HG02973 (cell line): ENCODE results near the gene CYP3A5.
A peak's percentile ranks its signal among the peaks of the same experiment; 100 is the strongest.

Experiments
- ATAC-seq: cut with Tn5 transposase; IDR thresholded peaks from one replicate; pipeline ENCODE4 v1.9.1; 2021; ENCODE audit warnings: moderate library complexity; ENCODE audit not compliant: unreplicated experiment

The CYP3A5 gene

DNA sequence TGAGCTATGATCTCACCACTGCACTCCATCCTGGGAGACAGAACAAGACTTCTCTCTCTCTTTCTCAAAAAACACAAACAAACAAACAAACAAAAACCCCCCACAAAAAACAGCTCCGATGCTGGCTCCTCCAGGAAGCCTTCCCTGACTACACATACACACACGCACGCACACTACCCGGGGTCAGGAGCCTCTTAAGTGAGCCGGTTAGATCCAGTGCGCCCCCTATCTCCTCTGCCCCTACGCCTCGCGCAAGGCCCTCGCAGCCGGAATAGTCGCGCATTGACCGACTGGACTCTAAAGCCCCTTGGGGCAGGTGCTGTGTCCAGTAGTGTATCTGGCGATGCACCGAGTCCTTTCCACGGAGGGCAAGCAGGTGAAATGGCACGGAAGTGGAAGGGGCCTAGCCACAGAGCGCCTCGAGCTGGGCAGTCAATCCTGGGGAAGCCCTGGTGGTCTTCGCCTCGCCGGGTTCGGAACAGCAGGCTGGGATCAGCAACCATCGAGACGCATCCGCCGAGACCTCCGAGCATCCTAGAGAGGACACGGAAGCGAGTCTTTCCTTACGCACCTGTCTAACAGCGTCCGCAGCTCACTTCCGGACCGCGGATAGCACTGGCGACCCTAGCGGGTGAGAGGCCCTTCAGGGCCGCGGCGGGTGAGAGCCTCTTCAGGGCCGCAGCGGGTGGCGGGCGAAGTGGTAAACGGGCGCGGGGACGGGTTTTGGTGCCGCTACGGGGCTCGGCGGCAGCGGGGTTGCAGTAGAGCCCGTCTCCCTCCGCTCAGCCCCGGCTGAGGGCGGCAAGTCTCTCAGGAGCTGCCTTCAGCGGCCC, 63.2 kb downstream of the CYP3A5 start, which contains the start of gene ZSCAN25:
TSS of gene ZSCAN25 (plus strand) at position 588 of the 833 bp plus-strand sequence. CDS start 2,661 bp downstream, outside the sequence.
- ATAC-seq = peak; percentile 92

DNA sequence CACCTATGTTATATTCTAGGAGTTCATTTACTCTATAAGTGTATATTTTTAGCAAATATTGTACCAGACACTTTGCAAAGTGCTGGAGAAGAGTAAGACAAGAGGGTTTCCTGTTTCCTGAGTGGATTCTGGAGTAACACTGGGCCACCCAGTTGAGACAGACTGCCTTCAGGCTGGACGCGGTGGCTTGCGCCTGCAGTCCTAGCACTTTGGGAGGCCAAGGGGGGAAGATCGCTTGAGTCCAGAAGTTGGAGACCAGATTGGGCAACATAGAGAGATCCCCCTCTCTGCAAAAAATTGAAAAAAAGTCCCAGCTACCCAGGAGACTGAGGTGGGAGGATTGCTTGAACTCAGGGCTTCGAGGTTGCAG, 63.8 kb downstream of the CYP3A5 start:
- ATAC-seq = no peak

DNA sequence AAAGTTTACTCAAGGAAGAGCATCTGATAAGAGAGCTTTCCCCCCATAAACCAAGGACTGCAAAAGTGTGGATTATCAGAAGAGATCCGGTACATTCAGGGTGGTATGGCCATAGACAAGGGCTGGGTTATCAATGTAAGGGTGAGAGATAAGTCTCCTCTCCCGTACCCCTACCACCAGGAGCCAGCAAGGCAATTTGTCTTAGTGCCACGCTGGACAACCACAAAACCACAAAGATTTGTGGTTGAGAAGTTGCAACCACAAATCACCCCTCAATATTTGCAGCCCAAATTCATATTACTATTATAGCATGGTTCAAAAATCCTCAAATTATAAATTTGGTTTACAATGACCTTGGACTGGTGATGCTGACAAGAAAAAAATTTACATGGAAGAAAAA, 65.3 kb downstream of the CYP3A5 start:
- no peak for ATAC-seq

DNA sequence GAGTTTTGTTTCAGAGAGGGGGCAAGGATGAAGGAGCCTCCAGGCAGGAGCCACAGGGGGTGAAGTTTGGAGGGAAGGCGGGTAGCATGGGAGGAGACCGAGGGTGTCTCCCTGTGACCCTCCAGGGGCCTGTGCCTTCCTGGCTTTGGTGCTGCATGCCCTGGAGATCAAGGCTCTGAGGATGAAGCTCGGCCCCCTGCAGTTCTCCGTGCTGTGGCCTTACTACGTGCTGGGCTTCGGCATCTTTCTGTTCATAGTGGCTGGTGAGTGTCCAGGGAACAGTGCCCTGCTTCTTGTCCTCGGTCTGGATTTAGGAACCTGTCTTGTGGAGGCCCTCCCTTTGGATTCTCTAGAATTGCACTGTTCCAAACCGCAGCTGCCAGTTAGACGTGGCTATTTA, 72.2 kb downstream of the CYP3A5 start:
- no peak for ATAC-seq

DNA sequence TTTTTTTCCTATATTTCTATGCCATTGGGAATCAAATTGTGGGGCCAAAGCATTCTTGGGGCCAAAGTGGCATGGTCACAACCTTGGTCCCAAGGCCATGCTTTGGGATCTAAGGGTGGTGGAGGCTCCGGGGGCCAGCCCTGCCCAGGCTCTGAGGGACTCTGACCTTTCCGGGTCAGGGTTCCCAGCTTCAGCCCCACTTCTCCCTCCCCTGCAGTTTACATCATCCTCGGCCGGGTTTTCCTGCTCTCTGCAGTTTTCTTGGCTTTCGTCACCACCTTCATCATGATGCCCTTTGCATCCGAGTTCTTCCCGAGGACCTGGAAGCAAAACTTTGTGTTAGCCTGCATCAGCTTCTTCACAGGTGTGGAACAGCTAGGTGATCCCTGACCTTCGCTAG, 73.3 kb downstream of the CYP3A5 start:
- no peak for ATAC-seq

DNA sequence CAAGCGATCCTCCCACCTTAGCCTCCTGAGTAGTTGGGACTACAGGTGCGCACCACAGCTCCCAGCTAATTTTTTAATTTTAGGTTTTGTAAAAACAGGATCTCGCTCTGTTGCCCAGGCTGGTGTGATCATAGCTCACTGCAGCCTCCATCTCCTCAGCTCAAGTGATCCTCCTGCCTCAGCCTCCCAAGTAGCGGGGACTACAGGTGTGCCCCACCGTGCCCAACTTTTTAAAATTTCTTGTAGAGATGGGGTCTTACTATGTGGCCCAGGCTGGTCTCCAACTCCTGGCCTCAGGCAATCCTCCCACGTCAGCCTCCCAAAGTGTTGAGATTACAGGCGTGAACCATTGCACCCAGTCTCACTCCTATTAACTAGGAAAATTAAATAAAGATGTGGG, 74.3 kb downstream of the CYP3A5 start:
- no peak for ATAC-seq

DNA sequence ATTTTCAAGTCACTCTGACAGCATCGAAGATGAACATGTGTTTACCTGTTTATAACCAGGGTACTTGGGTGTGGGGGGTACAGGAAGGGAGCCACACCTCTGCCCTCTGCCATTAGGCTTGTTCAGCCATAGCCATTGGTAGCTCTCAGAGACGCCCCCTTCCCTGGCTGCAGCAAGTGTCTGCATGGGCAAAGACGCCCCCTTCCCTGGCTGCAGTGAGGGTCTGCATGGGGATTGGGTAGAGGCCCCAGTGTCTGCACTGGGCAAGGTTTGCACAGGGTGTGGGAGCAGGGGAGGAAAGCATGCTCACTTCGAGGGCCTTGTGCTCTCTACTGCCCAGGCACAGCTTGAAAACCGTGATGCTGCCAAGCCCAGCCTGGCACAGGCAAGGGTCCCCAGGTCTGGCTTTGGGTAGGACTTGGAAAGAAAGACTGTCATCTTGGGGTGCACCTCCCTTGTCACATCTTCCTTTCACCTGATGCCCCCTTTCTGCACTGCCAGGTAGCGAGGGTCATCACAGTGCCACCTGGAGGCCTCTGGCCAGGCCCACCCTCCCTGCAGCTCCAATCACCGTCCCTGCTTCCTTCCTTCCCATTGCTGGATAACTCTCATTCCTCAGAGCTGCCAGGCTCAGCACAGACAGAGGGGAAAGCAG, 78.0 kb downstream of the CYP3A5 start:
- no peak for ATAC-seq

DNA sequence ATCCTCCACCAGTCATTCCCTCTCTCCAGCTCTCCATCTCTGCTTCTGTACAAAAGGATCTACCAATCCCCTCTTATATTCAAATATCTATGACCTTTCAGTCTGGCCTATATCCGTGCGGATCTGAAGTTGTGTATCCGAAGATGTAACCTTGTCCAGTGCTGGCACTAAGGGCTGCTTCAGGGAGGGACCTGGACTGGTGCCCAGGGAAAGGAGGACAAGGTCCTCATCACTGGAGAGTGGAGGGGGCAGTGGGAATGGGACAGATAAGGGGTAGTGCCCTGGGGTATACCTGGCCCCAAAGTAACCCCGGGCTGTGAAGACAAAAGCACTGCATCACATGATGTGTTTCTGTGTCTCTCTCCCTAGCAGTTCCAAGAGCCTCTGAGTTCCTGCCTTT, 80.0 kb downstream of the CYP3A5 start:
- no peak for ATAC-seq
